Neural cell (in vitro differentiated cells): ENCODE results near the gene ZBTB32.

Experiments
- CTCF ChIP-seq: fragments of 450-650 bp; IDR thresholded peaks from 2 replicates; pipeline ENCODE4 v1.5.1; 2014; ENCODE audit warnings: antibody characterized with exemption, mild to moderate bottlenecking, moderate library complexity; ENCODE audit not compliant: poor library complexity, severe bottlenecking
- EP300 ChIP-seq: fragments of 450-650 bp; conservative IDR thresholded peaks from 2 replicates; pipeline ENCODE4 v1.6.1; 2014; ENCODE audit warnings: antibody characterized with exemption, mild to moderate bottlenecking, moderate library complexity; ENCODE audit not compliant: poor library complexity, severe bottlenecking
- EZH2 ChIP-seq: fragments of 200-600, 300-800 bp; shearing (Covaris generic), sonication (generic); IDR thresholded peaks from 2 replicates; pipeline ENCODE4 v1.6.1; 2014; ENCODE audit warnings: antibody characterized with exemption, low read length, borderline replicate concordance, mild to moderate bottlenecking; ENCODE audit not compliant: insufficient read depth, poor library complexity, severe bottlenecking
- MXI1 ChIP-seq: fragments of 450-650 bp; conservative IDR thresholded peaks from 2 replicates; pipeline ENCODE4 v1.6.1; 2014; ENCODE audit warnings: antibody characterized with exemption, mild to moderate bottlenecking; ENCODE audit not compliant: poor library complexity, severe bottlenecking
- POLR2AphosphoS5 ChIP-seq: IDR thresholded peaks from 2 replicates; pipeline ENCODE4 v1.6.1; 2012
- SMC3 ChIP-seq: fragments of 450-650 bp; conservative IDR thresholded peaks from 2 replicates; pipeline ENCODE4 v1.6.1; 2014; ENCODE audit warnings: antibody characterized with exemption, mild to moderate bottlenecking, moderate library complexity; ENCODE audit not compliant: poor library complexity
- TAF1 ChIP-seq: IDR thresholded peaks from 2 replicates; pipeline ENCODE4 v1.6.1; 2012; ENCODE audit warnings: low read depth

GRCh38 chr19:35671818-35672217 lies 32.5 kb upstream of the ZBTB32 start:
- TF ChIP-seq SMC3 (no peak), EP300 (no peak), EZH2 (no peak), CTCF (no peak), POLR2AphosphoS5 (no peak), MXI1 (no peak), TAF1 (no peak)
